ENCODE data around the gene N4BP2L2.

GRCh38 chr13:32408296-32409000 lies 130.1 kb downstream of the N4BP2L2 start:
- TF ChIP-seq CTCF (IDR thresholded peaks at IDR 0.05) (no peak), EP300 (IDR thresholded peaks at IDR 0.05) (no peak), POLR2A (IDR thresholded peaks at IDR 0.05) (no peak)

Data from stomach (tissue), 4 donors.